Lower leg skin (tissue), 4 donors: ENCODE measurements around the gene ADGRG3. TPM values are rescaled to one million over a fixed set of nuclear protein-coding genes. Genes with fewer than 3 reads are reported as not detected.
A peak's percentile ranks its signal among the peaks of the same experiment; 100 is the strongest.

Experiments
- DNase-seq, 2 donors: peaks; one replicate each; pipeline ENCODE4 v3.0.0-alpha.2; 2019; ENCODE audit warnings: low spot score in 2 of 2
- H3K4me3 ChIP-seq: fragments of 200-600 bp; sonication (generic); 2 replicates; pipeline ENCODE4 v1.5.1; 2017; ENCODE audit warnings: mild to moderate bottlenecking, low read depth; ENCODE audit not compliant: poor library complexity, severe bottlenecking
- POLR2A ChIP-seq, 2 donors: fragments of 450-650 bp; IDR thresholded peaks; one replicate each; pipeline ENCODE4 v1.6.1; 2016 to 2017; ENCODE audit warnings: antibody characterized with exemption in 2 of 2, mild to moderate bottlenecking in 1 of 2, moderate library complexity in 1 of 2
- WGBS, 2 donors: methylation state at CpG; one replicate each; pipeline ENCODE4 v1.1.5; 2018; 5-methylcytosine and 5-hydroxymethylcytosine counted together
- intact Hi-C: fragments of 100-400 bp; cut with DNase I; formaldehyde crosslinking; loops from one replicate; pipeline ENCODE4 v1.15.0; 2023; ENCODE audit warnings: low total_unique reads
- total RNA-seq, 4 donors: library from RNA; depleted of rRNA; stranded (reverse); fragments of >200 nt; gene quantifications; one replicate each; pipeline ENCODE4 v1.1.0, GENCODE V29; 2016
- TF ChIP-seq, protein P1 (sequence below), 3 donors: fragments of 450-650 bp; IDR thresholded peaks; one replicate each; pipeline ENCODE4 v1.5.1; 2016; ENCODE audit warnings: antibody characterized with exemption in 3 of 3, mild to moderate bottlenecking in 3 of 3, moderate library complexity in 2 of 3

The ADGRG3 gene
- total RNA-seq, 4 donors from 2014 or later: 0.25 to 7.3 (median 1.1) TPM

- peak in 1 of 2 donors; percentile 65 for DNase-seq
- intact Hi-C loops: no loop called here
- no peak overlapping the region for H3K4me3 ChIP-seq
- 80% methylated on average over 4 of the region's 4 CpGs for WGBS, 2 donors
- TF ChIP-seq, protein P1, sequence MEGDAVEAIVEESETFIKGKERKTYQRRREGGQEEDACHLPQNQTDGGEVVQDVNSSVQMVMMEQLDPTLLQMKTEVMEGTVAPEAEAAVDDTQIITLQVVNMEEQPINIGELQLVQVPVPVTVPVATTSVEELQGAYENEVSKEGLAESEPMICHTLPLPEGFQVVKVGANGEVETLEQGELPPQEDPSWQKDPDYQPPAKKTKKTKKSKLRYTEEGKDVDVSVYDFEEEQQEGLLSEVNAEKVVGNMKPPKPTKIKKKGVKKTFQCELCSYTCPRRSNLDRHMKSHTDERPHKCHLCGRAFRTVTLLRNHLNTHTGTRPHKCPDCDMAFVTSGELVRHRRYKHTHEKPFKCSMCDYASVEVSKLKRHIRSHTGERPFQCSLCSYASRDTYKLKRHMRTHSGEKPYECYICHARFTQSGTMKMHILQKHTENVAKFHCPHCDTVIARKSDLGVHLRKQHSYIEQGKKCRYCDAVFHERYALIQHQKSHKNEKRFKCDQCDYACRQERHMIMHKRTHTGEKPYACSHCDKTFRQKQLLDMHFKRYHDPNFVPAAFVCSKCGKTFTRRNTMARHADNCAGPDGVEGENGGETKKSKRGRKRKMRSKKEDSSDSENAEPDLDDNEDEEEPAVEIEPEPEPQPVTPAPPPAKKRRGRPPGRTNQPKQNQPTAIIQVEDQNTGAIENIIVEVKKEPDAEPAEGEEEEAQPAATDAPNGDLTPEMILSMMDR (IDR thresholded peaks at IDR 0.05): no peak
- no peak for TF ChIP-seq POLR2A (IDR thresholded peaks at IDR 0.05)
Measured at GRCh38 chr16:57688487-57688986, 20.4 kb downstream of the ADGRG3 start.

DNA sequence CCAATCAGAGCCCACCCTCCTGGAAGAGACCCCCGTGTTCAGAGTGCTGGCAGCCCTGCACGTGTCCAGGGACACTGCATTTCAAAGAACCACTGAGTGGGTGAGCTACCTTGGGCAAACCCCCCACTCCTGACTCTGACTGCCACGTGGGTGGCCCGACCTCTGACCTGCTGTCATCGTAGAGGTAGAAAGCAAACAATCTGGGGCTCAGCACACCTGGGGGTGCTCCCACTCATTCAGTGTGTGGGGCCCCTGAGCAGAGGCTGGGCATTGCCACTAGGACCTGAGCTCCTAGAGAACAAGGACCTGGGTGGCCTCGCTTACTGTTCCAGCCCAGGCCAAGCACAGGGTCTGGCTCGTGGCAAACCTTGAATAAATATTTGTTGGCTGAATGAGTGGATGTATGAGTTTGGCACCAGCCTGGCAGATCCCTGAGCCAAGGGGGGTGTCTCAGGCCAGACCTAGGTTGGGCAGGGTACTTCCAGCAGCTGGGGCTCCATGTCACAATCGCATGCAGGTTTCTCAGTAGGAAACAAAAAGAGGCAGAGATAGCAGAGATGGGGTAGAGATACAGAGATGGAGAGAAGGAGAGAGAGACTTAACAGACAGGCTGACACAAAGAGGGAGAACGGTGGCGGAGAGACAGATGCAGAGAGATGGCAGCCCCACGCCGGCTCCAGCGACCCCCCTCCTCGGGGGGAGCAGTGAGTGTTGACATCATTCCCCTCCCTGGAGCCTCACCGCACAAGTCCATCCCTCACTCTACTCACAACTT, 21.1 kb downstream of the ADGRG3 start:
- no peak for TF ChIP-seq POLR2A (IDR thresholded peaks at IDR 0.05)
- TF ChIP-seq, protein P1 (IDR thresholded peaks at IDR 0.05): no peak
- peak in 1 of 2 donors; percentile 82 for DNase-seq
- no peak overlapping the region for H3K4me3 ChIP-seq
- intact Hi-C loops: no loop called here
- 55 to 58% methylated on average over 15 of the region's 15 CpGs for WGBS, 2 donors

DNA sequence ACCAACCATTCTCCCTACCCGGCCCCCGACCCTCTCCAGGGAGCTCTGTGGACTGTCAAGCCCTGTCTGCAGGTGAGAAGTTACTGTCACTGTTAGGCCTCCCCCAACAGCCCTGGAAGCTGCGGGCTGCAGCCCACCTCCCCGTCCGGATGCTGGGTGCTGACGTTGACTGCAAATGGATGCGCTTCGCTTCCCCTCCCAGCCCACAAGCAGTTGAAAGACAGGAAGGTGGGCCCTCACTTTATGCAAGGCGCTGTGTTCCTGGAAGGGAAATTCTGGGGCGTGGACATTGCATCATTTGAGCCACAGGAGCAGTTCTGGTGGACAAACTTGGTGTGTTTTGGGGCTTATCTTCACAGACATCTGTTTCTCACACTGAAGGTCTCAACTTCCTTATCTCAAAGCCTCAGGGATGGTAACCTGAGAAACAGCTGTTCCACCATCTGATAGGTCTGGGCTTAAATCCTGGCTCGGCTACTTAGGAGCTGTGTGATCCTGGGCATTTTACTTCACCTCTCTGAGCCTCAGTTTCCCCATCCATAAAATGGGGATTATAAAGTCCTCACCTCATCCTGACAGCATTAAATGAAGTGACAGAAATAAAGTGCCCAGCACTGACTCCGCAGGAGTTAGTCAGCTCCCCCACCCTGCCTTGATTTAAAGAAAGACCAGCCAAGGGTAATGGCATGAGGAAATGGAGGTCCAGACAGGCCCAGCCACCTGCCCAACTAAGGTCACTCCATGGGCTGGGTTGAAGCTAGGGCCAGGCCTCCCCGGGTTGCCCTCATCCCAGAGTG, 21.9 kb downstream of the ADGRG3 start:
- no peak overlapping the region for H3K4me3 ChIP-seq
- TF ChIP-seq POLR2A (IDR thresholded peaks at IDR 0.05): no peak
- TF ChIP-seq, protein P1 (IDR thresholded peaks at IDR 0.05): no peak
- peak in 1 of 2 donors; percentile 56 for DNase-seq
- intact Hi-C loops: no loop called here
- WGBS, 2 donors: 73 to 75% methylated on average over 13 of the region's 13 CpGs

DNA sequence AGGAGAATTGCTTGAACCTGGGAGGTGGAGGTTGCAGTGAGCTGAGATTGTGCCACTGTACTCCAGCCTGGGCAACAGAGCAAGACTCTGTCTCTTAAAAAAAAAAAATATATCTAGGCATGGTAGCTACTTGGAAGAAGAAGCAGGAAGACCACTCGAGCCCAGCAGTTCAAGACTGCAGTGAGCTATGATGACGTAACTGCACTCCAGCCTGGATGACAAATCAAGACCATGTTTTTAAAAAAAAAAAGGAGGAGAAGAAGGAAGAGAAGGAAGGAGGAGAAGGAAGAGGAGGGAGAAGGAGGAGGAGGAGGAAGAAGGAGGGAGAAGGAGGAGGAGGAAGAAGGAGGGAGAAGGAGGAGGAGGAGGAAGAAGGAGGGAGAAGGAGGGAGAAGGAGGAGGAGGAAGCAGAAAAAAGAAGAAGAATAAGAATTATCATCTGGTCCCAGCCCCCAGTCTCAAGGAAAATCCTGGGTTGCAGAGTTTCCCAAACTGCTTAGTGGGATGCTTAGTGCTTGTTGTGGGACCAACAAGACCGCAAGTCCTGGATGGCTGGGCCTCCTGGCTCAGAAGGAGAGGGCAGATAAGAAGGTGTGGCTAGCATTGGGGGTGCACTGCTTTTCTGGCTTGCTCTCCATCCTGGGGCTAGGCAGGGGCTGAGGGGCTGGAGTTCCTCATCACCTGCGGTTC, 22.8 kb downstream of the ADGRG3 start:
- no peak for TF ChIP-seq POLR2A (IDR thresholded peaks at IDR 0.05)
- TF ChIP-seq, protein P1 (IDR thresholded peaks at IDR 0.05): no peak
- WGBS, 2 donors: 53 to 79% methylated on average over 4 of the region's 4 CpGs
- intact Hi-C loops: no loop called here
- H3K4me3 ChIP-seq: no peak overlapping the region
- DNase-seq: peak in 1 of 2 donors; percentile 56

- intact Hi-C loops: no loop called here
- no peak for DNase-seq
- TF ChIP-seq, protein P1 (IDR thresholded peaks at IDR 0.05): no peak
- no peak for TF ChIP-seq POLR2A (IDR thresholded peaks at IDR 0.05)
- WGBS, 2 donors: 59 to 85% methylated on average over 2 of the region's 2 CpGs
- H3K4me3 ChIP-seq: no peak overlapping the region
Measured at GRCh38 chr16:57692636-57693035, 24.5 kb downstream of the ADGRG3 start.
